ENCODE measurements around the gene ADAM33.

ADAM33 gene

DNA sequence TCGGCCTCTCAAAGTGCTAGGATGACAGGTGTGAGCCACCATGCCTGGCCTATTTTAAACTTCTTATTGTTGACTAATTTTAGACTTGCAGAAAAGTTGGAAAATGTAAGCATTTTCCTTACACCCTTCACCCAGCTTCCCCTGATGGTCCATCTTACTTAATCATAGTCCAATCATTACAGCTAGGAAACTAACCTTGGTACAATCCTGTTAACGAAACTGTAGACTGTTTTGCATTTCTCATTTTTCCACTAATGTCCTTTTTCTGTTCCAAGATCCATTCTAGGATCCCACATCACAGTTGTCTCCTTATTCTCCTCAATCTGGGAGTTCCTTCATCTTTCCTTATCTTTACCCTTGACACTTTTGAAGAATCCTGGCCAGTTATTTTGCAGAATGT is 18.0 kb downstream of the ADAM33 start:
- DNase-seq (ENCODE audit: low read depth in 2 of 2), result no peak

DNA sequence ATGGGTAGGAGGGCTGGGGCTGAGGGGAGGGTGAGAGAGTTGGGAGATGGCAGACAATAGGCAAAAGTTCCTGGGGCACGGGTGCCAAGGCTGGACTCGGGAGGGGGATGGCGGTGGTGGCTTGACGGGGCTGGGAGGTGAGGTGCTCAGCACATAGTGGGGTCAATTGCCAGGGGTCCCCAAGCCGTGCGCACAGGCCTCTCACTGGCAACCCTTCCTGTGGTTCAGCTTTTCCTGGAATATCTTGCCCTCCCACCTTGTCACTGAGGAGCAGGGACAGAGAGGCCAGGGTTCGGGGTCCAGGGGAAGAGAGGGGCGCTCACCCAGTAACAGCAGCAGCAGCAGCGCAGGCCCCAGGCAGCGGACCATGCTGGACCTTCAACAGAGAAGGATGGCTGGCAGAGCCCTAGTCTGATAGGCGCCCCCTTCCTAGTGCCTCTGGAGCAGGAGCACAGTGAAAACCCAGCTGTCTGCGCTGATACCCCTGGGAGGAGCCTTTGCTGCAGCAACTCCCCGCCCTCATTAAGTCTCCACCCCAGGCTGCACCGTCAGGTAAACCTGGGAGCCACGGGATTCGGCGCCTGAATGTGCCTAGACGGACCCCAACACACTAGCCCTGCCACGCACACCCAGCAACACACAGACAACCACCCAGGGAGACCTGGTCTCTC is 18.6 kb downstream of the ADAM33 start, which contains the start of gene GFRA4:
GFRA4 (minus strand) TSS at position 369 of the 671 bp plus-strand sequence; CDS start at position 369, 0 bp downstream.
- DNase-seq (ENCODE audit: low read depth in 2 of 2), result no peak

DNA sequence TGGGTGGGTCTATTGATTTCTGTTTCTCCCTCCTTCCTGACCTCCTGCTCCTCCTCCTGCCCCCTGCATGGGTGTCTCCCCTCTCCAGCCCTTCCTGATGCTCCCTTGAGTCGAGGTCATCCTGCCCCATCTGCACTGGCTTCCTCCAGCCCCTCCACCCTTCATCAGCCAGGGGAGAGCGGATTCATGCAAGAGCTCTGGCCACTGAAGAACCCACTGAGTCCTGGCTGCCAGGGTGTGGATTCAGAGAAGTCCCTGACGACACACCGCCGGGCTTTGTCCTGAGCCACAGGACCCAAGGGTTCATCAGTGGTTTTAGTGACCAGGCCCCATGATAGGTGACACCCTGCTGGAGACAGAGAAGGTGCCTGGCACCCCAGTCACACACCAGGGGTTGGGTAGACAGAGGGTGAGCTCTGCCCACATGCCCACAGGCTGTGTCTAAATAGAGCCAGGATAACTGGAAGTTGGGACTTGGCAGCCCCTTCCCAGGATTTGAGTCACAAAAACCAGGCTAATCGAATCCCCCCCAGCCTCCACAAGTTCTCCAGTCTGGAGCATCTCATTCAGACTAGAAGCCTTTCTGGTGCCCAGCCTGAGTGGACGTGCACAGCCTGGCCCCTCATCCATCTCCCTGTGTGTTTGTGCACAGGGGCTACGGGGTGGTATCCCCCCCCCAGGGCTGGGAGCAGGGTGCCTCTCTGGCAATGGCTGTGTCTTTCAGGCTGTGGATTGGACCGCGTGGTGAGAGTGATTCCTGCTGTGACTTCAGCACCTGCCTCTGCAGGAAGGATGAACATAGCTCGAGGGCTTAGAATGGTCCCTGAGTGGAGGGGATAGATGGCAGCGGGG is 19.8 kb downstream of the ADAM33 start:
- no peak for DNase-seq (ENCODE audit: low read depth in 2 of 2)

GRCh38 chr20:3661060-3661813 is 20.6 kb downstream of the ADAM33 start:
- DNase-seq (ENCODE audit: low read depth in 2 of 2), result no peak

- no peak for DNase-seq (ENCODE audit: low read depth in 2 of 2)
Measured at GRCh38 chr20:3660262-3661059, 21.3 kb downstream of the ADAM33 start.

DNA sequence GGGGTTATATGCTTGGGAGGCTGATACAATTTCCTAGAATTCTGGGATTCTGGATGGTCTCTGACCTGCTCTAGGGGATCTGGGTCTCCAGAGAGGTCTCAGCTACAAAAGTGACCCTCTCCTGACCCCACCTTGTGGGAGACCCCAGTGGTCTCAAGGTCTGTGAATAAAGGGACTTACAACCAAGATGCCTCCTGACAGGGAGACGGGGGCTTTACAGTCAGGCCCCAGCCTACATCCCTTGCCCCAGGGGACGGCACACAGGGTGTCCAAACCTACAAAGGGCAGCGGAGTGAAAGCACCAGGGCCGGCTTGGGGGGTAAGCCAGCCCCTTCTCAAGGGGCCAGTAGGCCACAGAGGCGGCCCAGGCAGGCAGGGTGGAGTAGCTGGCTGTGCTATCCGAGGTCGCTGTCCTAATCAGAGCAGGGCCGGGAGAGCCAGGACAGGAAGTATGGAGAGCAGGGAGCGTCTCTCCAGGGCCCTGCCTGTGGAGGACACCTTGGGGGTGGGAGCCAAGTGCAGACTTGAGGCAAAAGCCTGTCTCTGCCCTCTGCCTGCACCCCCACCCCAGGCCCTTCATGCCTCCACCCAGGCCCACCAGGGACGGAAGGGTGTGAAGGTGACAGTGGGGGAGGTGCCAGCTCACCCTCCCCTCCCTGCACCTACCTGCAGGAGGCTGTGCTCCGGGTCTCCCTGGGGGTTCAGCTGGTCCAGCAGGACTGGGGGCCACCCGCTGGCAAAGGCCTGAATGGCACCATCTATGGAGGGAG is 22.1 kb downstream of the ADAM33 start:
- DNase-seq (ENCODE audit: low read depth in 2 of 2), result no peak

DNA sequence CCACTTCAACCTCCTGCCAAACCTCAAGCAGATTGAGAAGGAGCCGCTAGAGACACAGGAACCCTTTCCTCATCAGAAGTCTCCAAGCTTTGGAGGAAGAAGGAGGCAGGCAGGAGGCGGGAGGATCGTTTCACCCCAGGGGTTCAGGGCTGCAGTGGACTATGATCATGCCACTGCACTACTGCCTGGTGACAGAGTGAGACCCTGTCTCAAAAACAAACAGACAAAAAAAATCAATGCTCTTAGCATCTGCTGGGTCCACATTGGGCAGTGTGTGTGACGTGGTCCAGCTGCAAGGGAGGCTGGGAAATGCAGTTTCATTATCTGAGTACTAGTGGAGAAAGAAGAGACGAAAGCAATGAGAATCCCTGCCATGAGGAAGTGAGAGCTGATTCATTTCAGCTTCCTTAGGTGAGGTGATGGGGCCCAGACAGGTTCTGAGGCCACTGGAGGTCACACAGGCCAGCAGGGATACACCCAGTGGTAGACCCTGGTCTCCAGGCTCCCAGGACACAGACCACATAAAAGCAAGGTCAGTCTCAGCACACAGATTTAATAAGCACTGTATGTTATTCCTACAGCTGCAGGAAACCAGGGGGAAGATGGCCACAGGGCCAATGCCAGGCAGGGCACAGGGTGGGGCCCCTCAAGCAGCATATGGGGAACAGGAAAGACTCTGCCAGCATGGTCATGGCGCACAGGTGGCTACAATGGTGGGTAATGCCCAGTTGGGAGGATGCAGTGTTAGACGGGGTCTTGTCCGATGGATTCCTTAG is 22.9 kb downstream of the ADAM33 start:
- no peak for DNase-seq (ENCODE audit: low read depth in 2 of 2)

DNA sequence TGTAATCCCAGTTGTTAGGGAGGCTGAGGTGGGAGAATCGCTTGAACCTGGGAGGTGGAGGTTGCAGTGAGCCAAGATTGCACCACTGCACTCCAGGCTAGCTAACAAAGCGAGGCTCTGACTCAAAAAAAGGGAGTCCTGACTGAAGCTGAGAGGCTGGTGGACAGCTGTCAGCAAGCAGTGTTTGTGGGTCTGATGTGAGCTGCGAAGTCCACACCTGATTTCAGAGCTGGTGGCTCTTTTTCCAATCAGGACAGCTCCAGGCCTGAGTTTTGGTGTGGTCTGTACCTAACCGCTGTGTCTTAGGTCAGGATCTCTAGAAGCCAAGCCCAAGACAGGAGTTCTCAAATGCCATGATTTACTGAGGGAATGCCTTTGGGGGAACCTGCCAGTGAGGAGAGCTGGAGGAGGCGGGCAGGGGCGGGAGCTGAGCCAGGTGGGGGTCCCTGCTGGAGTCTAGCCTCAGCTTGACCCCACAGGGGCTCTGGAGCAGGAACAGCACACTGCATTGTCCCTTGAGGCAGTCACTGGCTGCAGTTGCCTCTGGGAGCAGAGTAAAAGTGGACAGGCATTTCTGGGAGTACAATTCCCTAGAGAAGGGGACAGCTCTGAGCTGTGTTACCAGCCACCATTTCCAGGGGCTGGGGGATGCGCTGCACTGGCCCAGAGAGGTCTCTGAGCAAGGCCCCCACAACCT is 23.6 kb downstream of the ADAM33 start:
- DNase-seq (ENCODE audit: low read depth in 2 of 2), result no peak

DNA sequence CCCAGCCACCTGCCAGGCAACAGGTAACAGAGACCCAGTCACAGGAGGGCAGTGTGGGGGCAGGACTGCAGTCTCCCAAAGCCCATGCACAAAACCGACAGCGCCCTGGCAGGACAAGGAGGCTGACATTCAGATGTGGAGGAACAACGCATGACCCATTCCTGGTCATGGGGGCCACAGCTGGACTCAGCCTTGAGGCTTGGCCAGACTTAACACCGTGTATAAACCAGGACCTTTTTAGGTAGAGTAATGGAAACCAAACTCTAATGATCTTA is 26.7 kb downstream of the ADAM33 start:
- DNase-seq (ENCODE audit: low read depth in 2 of 2), result no peak

DNA sequence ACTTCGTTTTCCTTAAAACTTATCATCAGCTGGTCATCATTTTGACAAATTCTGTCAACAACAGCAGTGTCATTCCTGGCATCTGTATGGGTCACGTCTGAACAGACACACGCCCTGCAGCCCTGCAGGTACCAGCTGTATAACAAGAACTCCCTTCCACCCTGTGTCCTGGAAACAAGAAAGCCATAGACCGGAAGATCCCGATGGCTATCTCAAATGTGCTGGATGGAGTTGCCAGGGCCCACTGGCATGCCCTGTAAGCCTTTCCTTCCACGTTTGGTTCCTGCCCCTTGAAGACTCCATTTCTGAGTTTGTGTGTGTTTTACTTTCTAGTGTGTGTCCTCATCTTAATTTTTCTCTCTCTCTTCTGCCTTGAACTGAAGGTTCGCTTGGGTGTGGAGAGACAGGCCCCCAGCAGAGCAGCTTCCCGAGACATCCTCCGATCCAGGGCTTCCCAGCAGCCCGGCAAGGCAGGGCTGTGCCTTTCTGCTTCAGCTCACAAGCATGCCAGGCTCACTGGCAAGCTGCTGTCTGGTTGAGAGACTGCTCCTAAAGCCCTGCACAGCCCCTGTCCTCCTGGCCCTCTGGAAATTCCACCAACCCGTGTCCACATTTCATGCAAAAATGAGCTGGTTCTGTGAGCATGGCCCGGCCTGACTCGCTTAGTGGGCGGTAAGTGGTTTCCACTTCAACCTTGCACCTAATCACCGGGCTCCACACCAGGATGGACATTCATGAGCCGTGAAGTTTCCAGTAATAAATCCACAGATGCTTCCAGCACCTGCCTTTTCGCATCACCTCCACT is 27.3 kb downstream of the ADAM33 start:
- no peak for DNase-seq (ENCODE audit: low read depth in 2 of 2)

DNA sequence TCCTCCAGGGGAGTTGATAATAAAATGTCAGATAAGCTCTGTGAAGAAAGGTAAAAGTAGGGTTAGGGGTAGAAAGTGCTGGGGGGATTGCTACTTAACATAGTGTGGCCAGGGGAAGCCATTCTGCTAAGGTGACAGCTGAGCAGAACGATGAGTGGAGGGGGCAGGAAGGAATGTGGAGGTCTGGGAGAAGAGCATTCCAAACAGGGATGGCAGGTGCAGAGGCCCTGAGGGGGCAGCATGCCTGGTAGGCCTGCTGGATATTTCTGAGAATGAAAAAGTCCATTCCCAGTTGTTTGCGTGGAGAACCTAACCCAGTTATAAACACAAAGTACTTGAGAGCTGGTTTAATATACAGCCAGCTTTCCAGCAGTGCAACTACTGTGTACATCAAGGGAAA is 27.9 kb downstream of the ADAM33 start:
- no peak for DNase-seq (ENCODE audit: low read depth in 2 of 2)

GRCh38 chr20:3652676-3653596 is 28.9 kb downstream of the ADAM33 start:
- no peak for DNase-seq (ENCODE audit: low read depth in 2 of 2)

DNA sequence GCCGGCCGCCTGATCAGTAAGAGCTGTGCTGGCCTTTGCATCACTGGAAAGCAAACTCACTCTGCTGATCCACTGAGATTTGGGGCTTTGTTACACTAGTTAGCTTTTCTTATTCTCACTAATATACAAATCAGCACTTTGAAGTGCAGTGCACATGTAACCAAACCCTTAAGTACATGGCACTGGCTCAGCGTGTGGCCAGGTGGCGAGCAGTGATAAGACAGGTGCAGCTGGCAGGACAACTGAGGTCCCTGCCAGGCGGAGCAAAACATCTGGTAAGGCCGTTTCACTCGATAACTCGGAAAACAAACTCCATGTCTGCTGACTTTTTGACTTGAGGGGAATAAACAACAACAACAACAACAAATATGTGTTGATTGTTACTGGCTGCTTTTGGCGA is 29.6 kb downstream of the ADAM33 start:
- no peak for DNase-seq (ENCODE audit: low read depth in 2 of 2)

DNA sequence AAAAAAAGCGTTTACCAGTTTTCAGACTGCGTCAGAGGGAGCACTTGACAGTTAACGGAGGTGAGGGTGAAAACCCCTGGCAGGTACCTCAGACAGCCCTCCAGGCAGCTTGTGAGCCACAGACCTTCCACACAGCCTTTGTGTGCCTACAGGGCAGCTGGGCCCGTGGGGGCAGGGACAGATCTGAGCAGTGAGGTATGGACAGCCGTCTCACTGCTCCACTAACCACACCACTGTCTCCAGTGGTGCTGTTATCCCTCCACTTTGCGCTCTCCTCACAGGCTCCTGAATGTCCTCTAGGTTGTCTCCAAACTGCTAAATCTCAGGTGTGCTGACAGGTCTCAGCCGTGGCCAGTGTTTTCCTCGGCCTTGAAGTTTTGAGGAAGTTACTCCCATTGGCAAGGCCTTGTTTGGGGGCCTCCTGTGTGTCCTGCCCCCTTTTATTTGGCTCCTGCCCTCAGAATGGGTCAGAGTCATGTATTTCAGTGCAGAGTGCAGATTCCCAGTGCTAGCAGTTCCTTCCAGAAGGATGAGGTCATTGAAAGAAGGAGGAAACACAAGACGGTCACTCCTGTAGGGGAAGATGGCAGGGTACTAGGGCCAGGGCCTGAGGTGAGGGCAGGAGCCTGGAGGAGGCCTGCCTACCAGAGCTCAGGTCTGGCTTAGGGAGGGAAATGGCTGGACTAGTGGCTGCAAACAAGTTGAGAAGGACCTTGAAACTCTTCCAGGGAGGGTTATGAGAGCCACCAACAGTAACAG is 30.4 kb downstream of the ADAM33 start:
- no peak for DNase-seq (ENCODE audit: low read depth in 2 of 2)

GRCh38 chr20:3648951-3649350 is 32.9 kb downstream of the ADAM33 start:
- DNase-seq (ENCODE audit: low read depth in 2 of 2), result no peak

- no peak for DNase-seq (ENCODE audit: low read depth in 2 of 2)
Measured at GRCh38 chr20:3647473-3647872, 34.3 kb downstream of the ADAM33 start.

- no peak for DNase-seq (ENCODE audit: low read depth in 2 of 2)
Measured at GRCh38 chr20:3646651-3647050, 35.2 kb downstream of the ADAM33 start.
